Measurements from ENCODE around the gene FBXL16.
A peak's percentile ranks its signal among the peaks of the same experiment; 100 is the strongest.
"Not testable (repeated sequence)": the region's sequence is repeated elsewhere in the genome, so short reads cannot be mapped to it uniquely, and the experiment has no call there.

FBXL16 gene

GRCh38 chr16:692356-693108 is 13.1 kb downstream of the FBXL16 start:
- DNase-seq (ENCODE audit: low read depth in 2 of 2) = no peak

- DNase-seq (ENCODE audit: low read depth in 2 of 2) = not testable (repeated sequence)
Observed at GRCh38 chr16:691242-691641, 14.4 kb downstream of the FBXL16 start.

GRCh38 chr16:689175-689897 is 16.3 kb downstream of the FBXL16 start:
- no peak for DNase-seq (ENCODE audit: low read depth in 2 of 2)

GRCh38 chr16:687499-687898 is 18.1 kb downstream of the FBXL16 start:
- no peak for DNase-seq (ENCODE audit: low read depth in 2 of 2)

- no peak for DNase-seq (ENCODE audit: low read depth in 2 of 2)
Observed at GRCh38 chr16:686459-687260, 18.9 kb downstream of the FBXL16 start.

- DNase-seq (ENCODE audit: low read depth in 2 of 2) = no peak
Observed at GRCh38 chr16:685967-686366, 19.6 kb downstream of the FBXL16 start.

- no peak for DNase-seq (ENCODE audit: low read depth in 2 of 2)
Observed at GRCh38 chr16:684961-685696, 20.5 kb downstream of the FBXL16 start.

- peak; percentile 92 for DNase-seq (ENCODE audit: low read depth in 2 of 2)
Observed at GRCh38 chr16:684071-684794, 21.4 kb downstream of the FBXL16 start, which contains the start of gene JMJD8. TSS of gene JMJD8 (minus strand) at chr16:684334. CDS start at chr16:684319, 15 bp downstream.

- DNase-seq (ENCODE audit: low read depth in 2 of 2) = no peak
Observed at GRCh38 chr16:683396-684070, 22.1 kb downstream of the FBXL16 start.

- DNase-seq (ENCODE audit: low read depth in 2 of 2) = no peak
Observed at GRCh38 chr16:682493-683395, 22.9 kb downstream of the FBXL16 start.

GRCh38 chr16:681746-682427 is 23.7 kb downstream of the FBXL16 start:
- no peak for DNase-seq (ENCODE audit: low read depth in 2 of 2)

GRCh38 chr16:680967-681745 is 24.4 kb downstream of the FBXL16 start:
- no peak for DNase-seq (ENCODE audit: low read depth in 2 of 2)

- no peak for DNase-seq (ENCODE audit: low read depth in 2 of 2)
Observed at GRCh38 chr16:680625-680945, 25.0 kb downstream of the FBXL16 start.

- DNase-seq (ENCODE audit: low read depth in 2 of 2) = peak; percentile 65 to 83
Observed at GRCh38 chr16:679814-680624, 25.6 kb downstream of the FBXL16 start, which contains the start of gene STUB1. TSS of gene STUB1 (plus strand) at chr16:680410. CDS start at chr16:680526, 116 bp downstream.

- DNase-seq (ENCODE audit: low read depth in 2 of 2) = peak in 1 of 2 donors; percentile 35
Observed at GRCh38 chr16:678858-679813, 26.5 kb downstream of the FBXL16 start.

Data from stimulated activated CD8-positive, alpha-beta memory T cell treated with anti-CD3 and anti-CD28 coated beads, Interleukin-2, amount 100 ng/mL, for 1 hour (primary cell).